ENCODE results near the gene USP21.

- no peak for TF ChIP-seq CTCF (IDR thresholded peaks at IDR 0.05)
- TF ChIP-seq POLR2A (IDR thresholded peaks at IDR 0.05), result no peak
- no peak for TF ChIP-seq EP300 (IDR thresholded peaks at IDR 0.05)
- TF ChIP-seq POLR2AphosphoS5 (IDR thresholded peaks at IDR 0.05), result no peak
Observed at GRCh38 chr1:161175771-161176453, 16.6 kb downstream of the USP21 start.
